Transverse colon (tissue), 3 donors: ENCODE results near the gene PPME1.

Source experiments
- CTCF ChIP-seq, 5 experiments: fragments of 200-600 bp in 3 of 5; fragments of 450-650 bp in 2 of 5; sonication (generic) in 3 of 5; IDR thresholded peaks; 1 replicate in 2 of 5; 2 replicates in 3 of 5; pipeline ENCODE4 v1.5.1; 2016 to 2017; ENCODE audit warnings: antibody characterized with exemption in 5 of 5, inconsistent platforms in 3 of 5, mild to moderate bottlenecking in 2 of 5, moderate library complexity in 1 of 5
- POLR2A ChIP-seq: fragments of 450-650 bp; IDR thresholded peaks from one replicate; pipeline ENCODE4 v1.6.1; 2016; ENCODE audit warnings: antibody characterized with exemption, mild to moderate bottlenecking, moderate library complexity

GRCh38 chr11:74284466-74284865 lies 113.4 kb downstream of the PPME1 start:
- TF ChIP-seq CTCF (IDR thresholded peaks at IDR 0.05): no peak
- no peak for TF ChIP-seq POLR2A
